Measurements from ENCODE around the gene RUNX1.

- TF ChIP-seq CTCF (IDR thresholded peaks at IDR 0.05; ENCODE audit: extremely low read depth in 1 of 2, insufficient read depth in 1 of 2, low read depth in 1 of 2, low read length in 2 of 2) (no peak), JUN (IDR thresholded peaks at IDR 0.05; ENCODE audit: borderline replicate concordance, insufficient read depth, insufficient read length, low read depth) (no peak), GATA2 (IDR thresholded peaks at IDR 0.05; ENCODE audit: insufficient read depth, insufficient read length, low read depth, low read length) (no peak), POLR2AphosphoS5 (IDR thresholded peaks at IDR 0.05; ENCODE audit: insufficient read depth, low read depth, low read length) (no peak), POLR2A (IDR thresholded peaks at IDR 0.05; ENCODE audit: low read depth, low read length) (no peak), EZH2 (IDR thresholded peaks at IDR 0.05; ENCODE audit: borderline replicate concordance, low read depth, low read length, severe bottlenecking) (no peak), MAX (IDR thresholded peaks at IDR 0.05; ENCODE audit: insufficient read depth, insufficient read length) (no peak), MYC (IDR thresholded peaks at IDR 0.05; ENCODE audit: low read depth, low read length) (no peak)
Observed at GRCh38 chr21:34830386-34831170, 218.5 kb downstream of the RUNX1 start.

All from endothelial cell of umbilical vein (primary cell).